Measurements from ENCODE around the gene ZNF439.
"Not testable (repeated sequence)": the region's sequence is repeated elsewhere in the genome, so short reads cannot be mapped to it uniquely, and the experiment has no call there.

ZNF439 gene

DNA sequence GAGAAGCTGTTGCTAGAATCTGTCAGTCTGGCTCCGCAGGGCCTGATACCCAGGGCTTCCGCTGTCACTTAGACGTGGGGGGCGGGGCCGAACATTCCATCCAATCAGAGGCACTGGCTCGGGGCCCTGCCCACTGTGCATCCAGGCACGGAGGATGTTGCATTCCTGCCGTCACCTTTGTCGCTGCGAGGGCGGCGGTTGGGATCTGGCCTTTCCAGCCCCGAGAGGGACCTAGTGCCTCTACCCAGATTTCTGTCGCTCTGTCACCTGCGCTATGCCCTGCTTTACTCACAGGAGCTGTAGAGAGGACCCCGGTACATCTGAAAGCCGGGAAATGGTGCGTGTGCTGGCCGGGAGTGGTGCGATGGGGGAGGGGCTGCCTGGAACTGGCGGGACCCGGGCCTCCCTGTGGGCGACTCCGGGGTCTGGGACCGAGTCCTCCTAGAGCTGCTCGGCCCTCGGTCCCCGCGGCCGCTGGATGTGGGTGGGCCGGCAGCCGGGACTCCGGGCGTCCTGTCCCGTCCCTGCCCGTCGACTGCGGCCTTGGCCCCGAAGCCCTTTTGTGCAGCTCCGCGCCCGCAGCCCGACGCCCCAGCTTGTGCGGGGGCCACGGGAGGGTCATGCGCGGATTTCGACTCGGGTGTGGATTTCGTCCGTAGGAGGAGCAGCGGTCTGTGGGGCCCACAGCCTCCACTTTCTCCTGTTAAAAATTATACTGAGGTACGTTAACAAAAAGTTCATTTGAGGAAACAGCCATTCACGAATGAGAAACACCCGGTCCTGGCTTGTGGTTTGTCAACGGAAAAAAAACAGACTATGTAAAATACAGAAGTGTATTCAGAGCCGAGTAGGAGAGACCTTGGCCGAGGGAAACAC is at the start of gene ZNF439:
TSS of gene ZNF439 (plus strand) at position 133 of the 876 bp plus-strand sequence. CDS start at position 275, 142 bp downstream.
- DNase-seq: peak; percentile 87 to 94

DNA sequence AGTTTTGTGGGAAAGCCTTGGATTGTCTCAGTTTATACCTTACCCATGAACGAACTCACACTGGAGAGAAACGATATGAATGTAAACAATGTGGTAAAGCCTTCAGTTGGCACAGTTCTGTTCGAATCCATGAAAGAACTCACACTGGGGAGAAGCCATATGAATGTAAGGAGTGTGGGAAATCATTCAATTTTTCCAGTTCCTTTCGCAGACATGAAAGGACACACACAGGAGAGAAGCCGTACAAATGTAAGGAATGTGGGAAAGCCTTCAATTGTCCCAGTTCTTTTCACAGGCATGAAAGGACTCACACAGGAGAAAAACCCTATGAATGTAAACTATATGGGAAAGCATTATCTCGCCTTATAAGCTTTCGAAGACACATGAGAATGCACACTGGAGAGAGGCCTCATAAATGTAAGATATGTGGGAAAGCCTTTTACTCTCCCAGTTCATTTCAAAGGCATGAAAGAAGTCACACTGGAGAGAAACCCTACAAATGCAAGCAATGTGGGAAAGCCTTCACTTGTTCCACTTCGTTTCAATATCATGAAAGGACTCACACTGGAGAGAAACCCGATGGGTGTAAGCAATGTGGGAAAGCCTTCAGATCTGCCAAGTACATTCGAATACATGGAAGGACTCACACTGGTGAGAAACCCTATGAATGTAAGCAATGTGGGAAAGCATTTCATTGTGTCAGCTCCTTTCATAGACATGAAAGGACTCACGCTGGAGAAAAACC is 42.0 kb upstream of the ZNF439 start:
- DNase-seq: no peak

DNA sequence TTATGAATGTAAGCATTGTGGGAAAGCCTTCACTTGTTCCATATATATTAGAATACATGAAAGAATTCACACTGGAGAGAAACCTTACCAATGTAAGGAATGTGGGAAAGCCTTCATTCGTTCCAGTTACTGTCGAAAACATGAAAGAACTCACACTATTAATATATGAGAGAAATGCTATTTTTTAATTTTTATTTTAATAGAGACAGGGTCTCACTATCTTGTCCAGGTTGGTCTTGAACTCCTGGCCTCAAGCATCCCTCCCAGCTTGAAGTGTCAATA is 41.5 kb upstream of the ZNF439 start:
- no peak for DNase-seq

DNA sequence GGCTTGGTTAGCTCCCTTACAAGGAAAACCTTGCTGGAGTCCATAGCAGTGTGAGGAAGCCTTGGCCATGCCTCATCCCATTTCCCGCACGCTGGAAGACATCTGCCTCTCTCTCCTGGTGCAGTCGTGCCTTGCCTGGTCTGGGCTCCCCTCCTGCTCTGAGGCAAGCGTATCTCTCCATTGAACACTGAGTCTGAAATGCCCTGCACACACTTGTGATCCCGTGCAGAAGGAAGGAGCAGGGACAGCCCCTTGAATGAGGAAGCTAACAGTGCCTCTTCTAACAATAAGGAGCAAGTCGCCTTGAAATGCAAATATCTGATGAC is 34.9 kb upstream of the ZNF439 start:
- DNase-seq: peak in 1 of 2 experiments; percentile 84

DNA sequence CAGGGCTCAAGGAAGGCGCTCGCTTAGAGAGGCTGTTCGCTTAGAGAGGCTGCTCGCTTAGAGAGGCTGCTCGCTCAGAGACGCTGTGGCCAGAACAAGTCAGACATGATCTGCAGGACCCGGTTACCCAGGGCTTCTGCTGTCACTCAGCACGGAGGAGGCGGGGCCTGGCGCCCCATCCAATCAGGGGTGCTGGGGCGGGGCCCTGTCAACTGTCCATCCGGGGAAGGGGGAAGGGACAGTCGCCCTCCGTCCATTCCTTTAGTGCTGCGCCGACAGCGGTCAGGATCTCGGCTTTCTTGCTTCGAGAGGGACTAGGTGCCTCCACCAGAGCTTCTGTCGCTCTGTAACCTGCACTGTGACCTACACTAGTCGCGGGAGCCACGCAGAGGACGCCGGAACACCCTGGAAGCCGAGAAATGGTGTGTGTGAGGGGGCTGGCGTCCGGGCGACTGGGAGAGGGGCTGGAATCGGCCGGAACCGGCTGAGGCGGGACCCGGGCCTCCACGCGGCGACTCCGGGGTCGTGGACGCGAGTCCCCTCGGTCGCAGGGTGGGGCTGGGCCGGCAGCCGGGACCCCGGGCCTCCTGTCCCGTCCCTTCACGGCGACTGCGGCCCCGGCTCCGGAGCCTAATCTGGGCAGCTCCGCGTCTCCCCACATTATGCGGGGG is 34.4 kb upstream of the ZNF439 start, which contains the start of gene ZNF440:
TSS of gene ZNF440 (plus strand) at position 245 of the 671 bp plus-strand sequence. CDS start at position 420, 175 bp downstream.
- DNase-seq: peak; percentile 87 to 90

DNA sequence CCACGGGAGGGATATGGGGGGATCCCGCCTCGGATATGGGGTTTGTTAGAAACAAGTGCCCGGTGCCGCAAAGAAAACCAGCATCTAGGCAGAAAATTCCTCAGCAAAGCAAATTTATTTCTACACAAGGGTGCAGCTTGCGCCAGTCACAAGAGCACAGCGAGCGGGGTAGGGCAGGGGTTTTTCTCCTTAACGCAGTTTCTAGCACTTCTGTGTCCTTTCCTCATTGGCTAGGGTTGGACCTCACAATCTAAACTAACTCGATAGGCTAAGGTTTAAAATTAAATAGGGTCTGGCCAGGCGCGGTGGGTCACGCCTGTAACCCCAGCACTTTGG is 33.9 kb upstream of the ZNF439 start:
- DNase-seq: peak in 1 of 2 experiments; percentile 8

DNA sequence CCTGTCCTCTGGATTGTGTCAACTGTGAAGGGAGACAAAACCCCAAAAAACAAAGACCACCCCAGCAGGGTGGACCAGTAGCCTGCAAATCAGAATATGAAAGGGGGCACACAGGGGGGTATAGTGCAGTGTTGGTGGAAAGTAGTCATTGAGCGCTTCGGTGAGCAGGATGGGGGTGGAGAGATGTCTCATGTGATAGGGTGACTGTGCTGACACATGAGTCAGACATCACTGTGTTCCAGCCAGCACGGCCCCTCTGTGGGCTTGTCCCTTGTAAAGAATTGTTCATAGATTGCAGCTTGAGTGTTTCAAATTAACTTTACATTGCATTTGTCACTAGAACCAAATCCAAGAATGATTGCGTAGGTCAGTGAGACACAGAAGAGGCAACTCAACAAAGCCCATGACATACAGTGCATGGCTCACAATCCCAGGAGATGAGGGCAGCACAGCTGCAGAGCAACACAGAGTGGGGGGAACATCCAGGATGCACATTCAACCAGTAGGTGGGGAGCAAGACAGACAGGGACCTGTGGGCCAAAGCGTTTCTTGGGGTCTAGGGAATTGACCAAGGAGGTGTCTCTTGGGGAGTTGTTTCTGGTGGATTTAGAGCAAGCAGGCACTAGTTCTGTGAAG is 26.9 kb upstream of the ZNF439 start:
- no peak for DNase-seq

DNA sequence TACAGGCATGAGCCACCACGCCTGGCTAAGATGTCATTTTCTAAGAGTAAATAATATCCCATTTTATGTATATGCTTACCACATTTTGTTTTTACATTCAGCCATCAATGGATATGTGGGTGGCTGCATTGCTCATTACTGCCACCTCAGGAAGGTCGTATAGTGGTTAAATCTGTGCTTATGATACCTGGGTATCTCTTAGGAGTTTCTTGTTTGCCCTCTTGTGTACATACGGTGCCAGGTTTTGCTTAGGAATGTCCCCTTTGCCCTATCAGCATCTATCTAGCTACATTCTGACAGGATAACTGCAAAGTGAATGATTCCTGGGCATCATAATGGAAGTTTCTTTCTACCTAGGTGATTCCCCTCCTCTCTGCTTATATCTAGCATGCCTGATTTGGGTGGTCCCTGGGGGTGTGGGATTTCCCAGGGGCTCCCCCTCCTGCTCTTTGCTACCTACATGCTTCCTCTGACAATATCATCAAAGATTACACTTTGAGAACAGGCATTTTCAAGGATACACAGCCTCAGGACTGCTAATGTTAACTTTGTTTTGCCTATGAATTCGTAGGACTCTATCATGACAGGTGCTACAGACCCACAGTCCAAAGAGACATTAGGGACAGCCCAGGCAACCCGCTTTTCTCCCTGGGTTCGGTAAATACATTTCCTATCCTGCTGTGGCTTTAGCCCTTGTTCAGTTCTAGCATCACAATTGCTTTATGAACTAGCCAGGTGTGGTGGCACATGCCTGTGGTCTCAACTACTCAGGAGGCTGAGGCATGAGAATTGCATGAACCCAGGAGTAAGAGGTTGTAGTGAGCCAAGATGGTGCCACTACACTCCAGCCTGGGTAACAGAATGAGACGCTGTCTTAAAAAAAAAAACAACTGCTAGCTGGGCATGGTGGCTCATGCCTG is 19.3 kb upstream of the ZNF439 start:
- DNase-seq: not testable (repeated sequence)

DNA sequence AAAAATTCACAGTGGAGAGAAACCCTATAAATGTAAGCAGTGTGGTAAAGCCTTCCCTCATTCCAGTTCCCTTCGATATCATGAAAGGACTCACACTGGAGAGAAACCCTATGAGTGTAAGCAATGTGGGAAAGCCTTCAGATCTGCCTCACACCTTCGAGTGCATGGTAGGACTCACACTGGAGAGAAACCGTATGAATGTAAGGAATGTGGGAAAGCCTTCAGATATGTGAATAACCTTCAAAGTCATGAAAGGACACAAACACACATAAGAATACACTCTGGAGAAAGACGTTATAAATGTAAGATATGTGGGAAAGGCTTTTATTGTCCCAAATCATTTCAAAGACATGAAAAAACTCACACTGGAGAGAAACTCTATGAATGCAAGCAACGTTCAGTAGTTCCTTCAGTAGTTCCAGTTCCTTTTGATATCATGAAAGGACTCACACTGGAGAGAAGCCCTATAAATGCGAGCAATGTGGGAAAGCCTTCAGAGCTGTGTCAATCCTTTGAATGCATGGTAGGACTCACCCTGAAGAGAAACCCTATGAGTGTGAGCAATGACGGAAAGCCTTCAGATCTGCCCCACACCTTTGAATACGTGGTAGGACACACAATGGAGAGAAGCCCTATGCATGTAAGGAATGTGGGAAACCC is 16.1 kb upstream of the ZNF439 start:
- DNase-seq: no peak

DNA sequence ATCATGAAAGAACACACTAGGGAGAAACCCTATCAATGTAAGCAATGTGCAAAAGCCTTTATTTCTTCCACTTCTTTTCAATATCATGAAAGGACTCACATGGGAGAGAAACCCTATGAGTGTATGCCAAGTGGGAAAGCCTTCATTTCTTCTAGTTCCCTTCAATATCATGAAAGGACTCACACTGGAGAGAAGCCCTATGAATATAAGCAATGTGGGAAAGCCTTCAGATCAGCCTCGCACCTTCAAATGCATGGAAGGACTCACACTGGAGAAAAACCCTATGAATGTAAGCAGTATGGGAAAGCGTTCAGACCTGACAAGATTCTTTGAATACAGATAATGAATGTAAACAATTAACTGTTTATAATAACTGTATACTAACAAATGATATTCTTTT is 15.0 kb upstream of the ZNF439 start:
- DNase-seq: no peak

DNA sequence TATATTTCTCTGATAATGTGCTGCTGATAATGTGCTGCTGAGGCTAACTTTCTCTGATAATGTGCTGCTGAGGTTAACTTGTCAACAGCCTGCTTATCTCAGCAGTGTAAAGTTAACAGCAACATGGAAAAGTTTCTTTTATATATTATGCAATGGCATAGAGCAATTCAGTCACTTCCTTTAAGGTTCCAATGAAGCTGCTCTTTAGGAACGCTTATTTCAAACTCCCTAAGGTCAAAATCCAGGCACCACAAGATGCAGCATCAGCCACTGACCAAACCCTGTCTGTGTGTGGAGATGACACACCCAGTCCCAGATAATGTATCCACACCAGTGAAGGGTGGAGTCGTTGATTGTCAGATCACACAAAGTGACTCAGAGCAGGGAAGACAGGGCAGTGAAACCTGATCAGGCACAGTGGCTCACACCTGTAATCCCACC is 12.9 kb upstream of the ZNF439 start:
- not testable (repeated sequence) for DNase-seq

DNA sequence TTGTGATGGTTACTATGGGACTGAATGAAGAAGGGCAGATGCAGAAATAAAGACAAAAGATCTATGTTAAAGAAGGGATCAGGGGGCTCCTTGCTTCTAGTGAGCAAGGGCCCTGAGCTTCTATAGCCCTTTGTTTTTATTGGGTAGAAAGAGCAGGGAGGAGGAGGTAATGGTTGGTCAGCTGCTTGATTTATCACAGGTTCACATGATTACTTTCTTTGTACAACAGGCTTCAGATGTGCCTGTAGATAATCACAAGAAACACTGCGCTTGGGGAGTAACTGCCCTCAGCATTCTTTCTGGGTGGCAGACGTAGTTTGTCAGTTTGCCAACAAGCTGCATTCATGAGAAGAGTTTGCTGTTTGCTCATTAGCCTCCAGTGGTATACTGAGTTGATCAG is 4.8 kb upstream of the ZNF439 start:
- no peak for DNase-seq

DNA sequence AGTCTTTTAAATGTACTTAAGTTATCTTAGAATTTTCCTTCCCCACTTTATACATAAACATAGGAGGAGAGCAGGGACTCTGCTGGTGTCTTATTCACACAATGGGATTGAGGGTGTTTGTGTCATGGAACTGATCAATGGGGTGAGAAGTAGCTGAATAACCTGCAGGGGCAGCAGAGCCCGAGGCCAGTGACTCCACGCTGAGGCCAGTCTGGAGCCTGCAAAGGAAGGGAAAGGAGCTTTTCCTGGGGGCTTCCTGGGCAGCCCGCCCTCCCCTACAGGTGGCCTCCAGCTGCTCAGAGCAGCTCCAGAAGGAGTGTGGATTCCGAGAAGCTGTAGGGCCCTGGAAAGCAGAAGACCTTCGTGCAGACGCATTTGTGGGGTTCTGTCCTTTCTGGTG is 911 bp upstream of the ZNF439 start:
- not testable (repeated sequence) for DNase-seq

DNA sequence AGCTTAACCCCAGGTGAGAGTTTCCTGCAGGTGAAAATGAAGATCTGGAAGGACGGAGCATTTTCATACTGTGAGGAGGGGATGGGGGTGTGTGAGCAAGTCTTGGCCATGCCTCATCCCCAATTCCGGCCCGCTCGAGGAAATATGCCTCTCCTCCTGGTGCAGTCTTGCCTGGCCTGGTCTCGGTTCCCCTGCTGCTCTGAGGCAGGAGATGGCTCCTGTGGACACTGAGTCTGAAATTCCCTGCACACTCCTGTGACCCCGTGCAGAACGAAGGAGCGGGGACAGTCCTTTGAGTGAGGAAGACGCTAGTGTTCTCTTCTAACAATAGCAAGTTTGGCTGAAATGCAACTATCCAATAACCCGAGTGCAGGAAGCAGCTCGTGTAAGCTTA is 329 bp upstream of the ZNF439 start:
- DNase-seq: no peak

DNA sequence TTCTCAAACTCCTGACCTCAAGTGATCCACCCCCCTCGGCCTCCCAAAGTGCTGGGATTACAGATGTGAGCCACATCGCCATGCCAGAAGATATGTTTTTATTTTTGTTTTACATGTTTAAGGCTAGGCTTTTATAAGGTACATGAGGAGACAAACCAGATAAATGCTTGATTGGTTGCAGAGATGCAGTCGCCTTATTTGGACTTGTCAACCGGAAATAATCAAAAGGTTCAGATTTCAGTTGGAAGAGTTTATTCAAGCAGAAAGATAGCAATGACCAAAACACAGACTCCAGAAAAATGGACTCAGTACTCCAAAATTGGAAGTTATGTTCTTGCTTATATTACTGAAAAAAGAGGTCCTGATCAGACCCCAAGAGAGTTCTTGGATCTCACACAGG is 1.8 kb downstream of the ZNF439 start:
- DNase-seq: not testable (repeated sequence)

DNA sequence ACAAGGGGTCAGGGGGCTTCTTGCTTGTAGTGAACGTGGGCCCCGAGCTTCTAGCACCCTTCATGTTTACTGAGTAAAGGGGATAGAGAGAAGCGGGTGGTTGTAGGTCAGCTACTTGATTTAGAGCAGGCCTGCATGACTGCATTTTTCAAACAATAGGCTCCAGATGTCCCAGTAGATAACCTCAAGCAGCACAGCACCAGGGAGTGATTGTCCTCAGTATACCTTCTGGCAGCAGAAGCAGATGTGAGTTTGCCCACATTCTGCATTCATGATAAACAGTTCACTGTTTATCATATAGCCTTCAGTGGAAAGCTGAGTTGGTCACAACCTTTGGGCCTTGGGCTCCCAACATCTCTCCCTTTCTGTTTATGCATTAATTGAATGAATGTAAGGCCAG is 4.8 kb downstream of the ZNF439 start:
- DNase-seq: no peak

DNA sequence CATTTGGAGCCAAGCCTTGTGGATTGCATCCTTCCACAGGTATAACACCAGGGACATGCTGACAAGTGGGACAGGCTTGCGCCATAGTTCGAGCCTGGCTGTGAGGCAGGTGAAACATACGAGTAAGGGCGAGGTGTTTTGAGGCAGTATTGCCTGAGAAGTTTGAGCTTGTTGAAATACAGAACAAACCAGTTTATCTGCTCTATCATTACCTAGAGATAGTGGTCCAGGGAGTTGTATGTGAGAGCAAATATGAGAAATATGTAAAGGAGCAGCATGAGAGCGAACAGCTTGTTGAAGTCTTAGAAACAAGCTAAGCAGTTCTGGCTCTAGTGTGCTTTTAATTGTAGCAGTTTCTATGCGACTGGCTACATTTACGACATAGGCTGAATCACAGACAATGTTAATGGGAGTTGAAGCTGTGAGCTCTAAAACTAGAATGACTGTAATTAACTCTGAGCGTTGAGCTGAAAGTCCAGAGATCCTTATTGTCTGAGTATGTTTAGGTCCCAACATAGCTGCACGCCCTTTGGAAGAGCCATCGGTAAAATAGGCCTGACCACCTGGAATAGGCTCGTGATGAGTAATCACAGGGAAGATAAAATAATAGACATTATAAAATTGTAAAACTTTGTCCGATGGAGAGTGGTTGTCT is 8.2 kb downstream of the ZNF439 start:
- DNase-seq: no peak

DNA sequence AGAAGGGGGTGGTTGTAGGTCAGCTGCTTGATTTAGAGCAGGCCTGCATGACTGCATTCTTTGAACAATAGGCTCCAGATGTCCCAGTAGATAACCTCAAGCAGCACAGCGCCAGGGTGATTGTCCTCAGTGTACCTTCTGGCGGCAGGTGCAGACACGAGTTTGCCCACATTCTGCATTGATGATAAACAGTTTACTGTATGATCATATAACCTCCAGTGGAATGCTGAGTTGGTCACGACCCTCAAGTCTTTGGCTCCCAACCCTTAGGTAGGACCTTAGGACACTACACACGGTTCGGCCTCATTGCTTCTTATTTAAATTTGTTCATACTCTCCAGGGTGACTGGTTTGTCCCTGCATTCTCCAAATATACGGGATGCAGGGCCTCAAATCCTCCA is 12.2 kb downstream of the ZNF439 start:
- DNase-seq: no peak

DNA sequence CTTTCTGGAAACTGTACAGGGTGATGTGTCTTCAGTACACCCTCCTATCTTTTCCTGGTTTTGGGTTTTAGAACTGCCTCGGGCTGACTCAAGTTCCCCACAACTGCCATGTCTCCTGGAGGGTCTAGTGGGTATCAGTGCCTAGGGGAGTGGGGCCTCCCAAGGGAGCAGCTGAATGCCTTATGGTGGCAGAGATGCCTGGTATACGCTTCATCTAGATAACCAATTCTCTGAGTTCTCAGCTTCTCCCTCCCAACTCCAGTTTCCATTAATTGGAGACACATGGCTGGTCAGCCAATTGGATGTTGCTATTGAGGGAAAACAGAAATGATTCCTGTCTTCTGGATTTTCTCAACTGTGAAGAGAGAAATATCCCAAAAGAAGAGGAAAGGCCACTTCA is 12.8 kb downstream of the ZNF439 start:
- no peak for DNase-seq

DNA sequence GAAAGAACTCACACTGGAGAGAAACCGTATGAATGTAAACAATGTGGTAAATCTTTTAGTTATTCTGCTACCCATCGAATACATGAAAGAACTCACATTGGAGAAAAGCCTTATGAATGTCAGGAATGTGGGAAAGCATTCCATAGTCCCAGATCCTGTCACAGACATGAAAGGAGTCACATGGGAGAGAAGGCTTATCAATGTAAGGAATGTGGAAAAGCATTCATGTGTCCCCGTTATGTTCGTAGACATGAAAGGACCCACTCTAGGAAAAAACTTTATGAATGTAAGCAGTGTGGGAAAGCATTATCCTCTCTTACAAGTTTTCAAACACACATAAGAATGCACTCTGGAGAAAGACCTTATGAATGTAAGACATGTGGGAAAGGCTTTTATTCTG is 19.2 kb downstream of the ZNF439 start:
- DNase-seq: not testable (repeated sequence)

DNA sequence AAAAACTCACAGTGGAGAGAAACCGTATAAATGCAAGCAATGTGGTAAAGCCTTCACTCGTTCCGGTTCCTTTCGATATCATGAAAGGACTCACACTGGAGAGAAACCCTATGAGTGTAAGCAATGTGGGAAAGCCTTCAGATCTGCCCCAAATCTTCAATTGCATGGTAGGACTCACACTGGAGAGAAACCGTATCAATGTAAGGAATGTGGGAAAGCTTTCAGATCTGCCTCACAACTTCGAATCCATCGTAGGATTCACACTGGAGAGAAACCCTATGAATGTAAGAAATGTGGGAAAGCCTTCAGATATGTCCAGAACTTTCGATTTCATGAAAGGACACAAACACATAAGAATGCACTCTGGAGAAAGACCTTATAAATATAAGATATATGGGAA is 19.7 kb downstream of the ZNF439 start:
- no peak for DNase-seq

Data from AML-193 (cell line).